ENCODE results near the gene IMMP2L.
"Not testable (repeated sequence)": the region's sequence is repeated elsewhere in the genome, so short reads cannot be mapped to it uniquely, and the experiment has no call there.

The IMMP2L gene

GRCh38 chr7:111594602-111595001 lies 32.3 kb upstream of the IMMP2L start:
- H3K4me3 ChIP-seq (ENCODE audit: low read depth, low read length): no peak overlapping the region
- no peaks in the 10 kb centered on the region for H3K4me1 ChIP-seq
- TF ChIP-seq CTCF (IDR thresholded peaks at IDR 0.05; ENCODE audit: low read depth, low read length): no peak
- no peak for DNase-seq
- no peaks in the 10 kb centered on the region for H3K27me3 ChIP-seq
- H3K9me3 ChIP-seq: no peaks in the 10 kb centered on the region
- no peaks in the 10 kb centered on the region for H3K36me3 ChIP-seq

- no peaks in the 10 kb centered on the region for H3K9me3 ChIP-seq
- DNase-seq: no peak
- TF ChIP-seq CTCF (IDR thresholded peaks at IDR 0.05; ENCODE audit: low read depth, low read length): no peak
- H3K36me3 ChIP-seq: no peaks in the 10 kb centered on the region
- H3K4me1 ChIP-seq: no peaks in the 10 kb centered on the region
- H3K27me3 ChIP-seq: no peaks in the 10 kb centered on the region
- H3K4me3 ChIP-seq (ENCODE audit: low read depth, low read length): no peak overlapping the region
Measured at GRCh38 chr7:111593343-111593742, 31.1 kb upstream of the IMMP2L start.

- TF ChIP-seq CTCF (IDR thresholded peaks at IDR 0.05; ENCODE audit: low read depth, low read length): no peak
- no peaks in the 10 kb centered on the region for H3K36me3 ChIP-seq
- DNase-seq: no peak
Measured at GRCh38 chr7:111588065-111588433, 25.8 kb upstream of the IMMP2L start.

GRCh38 chr7:111587410-111588064 lies 25.2 kb upstream of the IMMP2L start:
- H3K36me3 ChIP-seq: no peaks in the 10 kb centered on the region

More at GRCh38 chr7:111588065-111588433, 25.8 kb upstream of the IMMP2L start:
- Histone ChIP-seq H3K4me3 (ENCODE audit: low read depth, low read length) (no peak overlapping the region), H3K4me1 (peaks cover 10% of the 10 kb centered on the region), H3K9me3 (no peaks in the 10 kb centered on the region), H3K27me3 (no peaks in the 10 kb centered on the region)

GRCh38 chr7:111586711-111587409 lies 24.6 kb upstream of the IMMP2L start:
- H3K36me3 ChIP-seq: no peaks in the 10 kb centered on the region
- H3K27me3 ChIP-seq: no peaks in the 10 kb centered on the region
- H3K4me1 ChIP-seq: peaks cover 10% of the 10 kb centered on the region
- TF ChIP-seq CTCF (IDR thresholded peaks at IDR 0.05; ENCODE audit: low read depth, low read length): no peak
- no peak for DNase-seq
- no peak overlapping the region for H3K4me3 ChIP-seq (ENCODE audit: low read depth, low read length)
- no peaks in the 10 kb centered on the region for H3K9me3 ChIP-seq

More at GRCh38 chr7:111587410-111588064, 25.2 kb upstream of the IMMP2L start:
- no peaks in the 10 kb centered on the region for H3K27me3 ChIP-seq
- no peaks in the 10 kb centered on the region for H3K9me3 ChIP-seq
- no peak overlapping the region for H3K4me3 ChIP-seq (ENCODE audit: low read depth, low read length)
- no peak for TF ChIP-seq CTCF (IDR thresholded peaks at IDR 0.05; ENCODE audit: low read depth, low read length)
- no peak for DNase-seq
- peaks cover 10% of the 10 kb centered on the region for H3K4me1 ChIP-seq

GRCh38 chr7:111581784-111582488 lies 19.6 kb upstream of the IMMP2L start:
- H3K4me3 ChIP-seq (ENCODE audit: low read depth, low read length); DNase-seq; H3K27me3 ChIP-seq; H3K9me3 ChIP-seq; H3K4me1 ChIP-seq; H3K36me3 ChIP-seq: not testable (repeated sequence)

- H3K4me1 ChIP-seq; H3K9me3 ChIP-seq; H3K36me3 ChIP-seq; H3K4me3 ChIP-seq (ENCODE audit: low read depth, low read length); DNase-seq; H3K27me3 ChIP-seq: not testable (repeated sequence)
Measured at GRCh38 chr7:111581207-111581606, 18.9 kb upstream of the IMMP2L start.

Measured in BE2C (cell line).